GM23338 (cell line): ENCODE measurements around the gene MYT1. TPM values are rescaled to one million over a fixed set of nuclear protein-coding genes. Genes with fewer than 3 reads are reported as not detected.

Experiments
- ATAC-seq: fragments of 200-7000 bp; cut with Tn5 transposase; 3 replicates; pipeline ENCODE4 v1.9.1; 2020
- DNase-seq: peaks from one replicate; pipeline ENCODE4 v3.0.0-alpha.2; 2015; ENCODE audit warnings: low spot score
- H2AFZ ChIP-seq: fragments of 200-600 bp; sonication (generic); 2 replicates; pipeline ENCODE4 v1.8.0; 2016; ENCODE audit warnings: antibody characterized with exemption, mild to moderate bottlenecking, moderate library complexity
- H3F3A ChIP-seq: fragments of 200-600 bp; sonication (generic); replicated peaks from 2 replicates; pipeline ENCODE4 v1.8.0; 2017; ENCODE audit warnings: antibody characterized with exemption, mixed run types, low read depth
- H3K27ac ChIP-seq: fragments of 200-600 bp; sonication (generic); 2 replicates; pipeline ENCODE4 v1.6.1; 2016; ENCODE audit warnings: low read depth
- H3K27me3 ChIP-seq: fragments of 200-600 bp; sonication (generic); 2 replicates; pipeline ENCODE4 v1.8.0; 2016; ENCODE audit warnings: mild to moderate bottlenecking, mixed run types, moderate library complexity; ENCODE audit not compliant: insufficient read depth
- H3K36me3 ChIP-seq: fragments of 200-600 bp; sonication (generic); 2 replicates; pipeline ENCODE4 v1.8.0; 2016; ENCODE audit warnings: mild to moderate bottlenecking; ENCODE audit not compliant: insufficient read depth
- H3K4me1 ChIP-seq: fragments of 200-600 bp; sonication (generic); 2 replicates; pipeline ENCODE4 v1.8.0; 2016; ENCODE audit warnings: mild to moderate bottlenecking, moderate library complexity; ENCODE audit not compliant: insufficient read depth
- H3K4me2 ChIP-seq: fragments of 200-600 bp; sonication (generic); 2 replicates; pipeline ENCODE4 v1.7.1; 2017; ENCODE audit warnings: mixed run types
- H3K4me3 ChIP-seq: fragments of 200-600 bp; sonication (generic); 2 replicates; pipeline ENCODE4 v1.6.1; 2016; ENCODE audit warnings: mixed run types
- H3K79me2 ChIP-seq: fragments of 200-600 bp; sonication (generic); replicated peaks from 2 replicates; pipeline ENCODE4 v1.8.0; 2017; ENCODE audit warnings: mild to moderate bottlenecking; ENCODE audit not compliant: insufficient read depth
- H3K9me2 ChIP-seq: fragments of 200-600 bp; sonication (generic); 2 replicates; pipeline ENCODE4 v1.8.0; 2017; ENCODE audit not compliant: insufficient read depth
- H4K20me1 ChIP-seq: fragments of 200-600 bp; sonication (generic); replicated peaks from 2 replicates; pipeline ENCODE4 v1.8.0; 2017; ENCODE audit warnings: mild to moderate bottlenecking; ENCODE audit not compliant: insufficient read depth
- H3K27ac Mint-ChIP-seq: 2 replicates; pipeline ENCODE4 v1.8.0; 2020; ENCODE audit warnings: inconsistent platforms, mild to moderate bottlenecking, moderate library complexity, mixed read lengths
- H3K27me3 Mint-ChIP-seq: 3 replicates; pipeline ENCODE4 v1.8.0; 2022; ENCODE audit warnings: low read depth, mild to moderate bottlenecking, moderate library complexity, mixed read lengths, inconsistent platforms; ENCODE audit not compliant: insufficient read depth, poor library complexity
- H3K36me3 Mint-ChIP-seq: 3 replicates; pipeline ENCODE4 v1.8.0; 2021; ENCODE audit warnings: low read depth, mild to moderate bottlenecking, inconsistent platforms, moderate library complexity, mixed read lengths
- H3K4me1 Mint-ChIP-seq: 3 replicates; pipeline ENCODE4 v1.8.0; 2020; ENCODE audit warnings: mild to moderate bottlenecking, inconsistent platforms, mixed read lengths
- H3K4me3 Mint-ChIP-seq: 3 replicates; pipeline ENCODE4 v1.8.0; 2021; ENCODE audit warnings: moderate library complexity, mild to moderate bottlenecking, inconsistent platforms, mixed read lengths
- H3K9me3 Mint-ChIP-seq: 3 replicates; pipeline ENCODE4 v1.8.0; 2020; ENCODE audit warnings: moderate library complexity, mild to moderate bottlenecking, inconsistent platforms, mixed read lengths
- CREB1 ChIP-seq: fragments of 250-450 bp; sonication (Bioruptor Pico); IDR thresholded peaks from 2 replicates; pipeline ENCODE4 v1.5.0; 2020; ENCODE audit warnings: low read depth, mild to moderate bottlenecking, moderate library complexity
- CTCF ChIP-seq, 2 experiments: fragments of 200-600 bp in 1 of 2; sonication (generic) in 1 of 2; conservative IDR thresholded peaks; 2 replicates each; pipeline versions ENCODE4 v1.5.1 to v1.6.1; 2016 to 2017; ENCODE audit warnings: antibody characterized with exemption in 2 of 2, low read depth in 2 of 2, mild to moderate bottlenecking in 2 of 2, moderate library complexity in 1 of 2
- ETS1 ChIP-seq: IDR thresholded peaks from 2 replicates; pipeline ENCODE4 v1.6.1; 2016; ENCODE audit warnings: antibody characterized with exemption
- EZH2 ChIP-seq: fragments of 200-600 bp; sonication (generic); IDR thresholded peaks from one replicate; pipeline ENCODE4 v1.8.0; 2017; ENCODE audit warnings: antibody characterized with exemption, mild to moderate bottlenecking, low read depth; ENCODE audit not compliant: unreplicated experiment
- JUNB ChIP-seq: IDR thresholded peaks from one replicate; pipeline ENCODE4 v1.6.1; 2016; ENCODE audit warnings: antibody characterized with exemption; ENCODE audit not compliant: unreplicated experiment
- NANOG ChIP-seq: IDR thresholded peaks from 2 replicates; pipeline ENCODE4 v1.6.1; 2016; ENCODE audit warnings: antibody characterized with exemption, borderline replicate concordance
- POLR2AphosphoS5 ChIP-seq: IDR thresholded peaks from 2 replicates; pipeline ENCODE4 v1.6.1; 2016; ENCODE audit warnings: antibody characterized with exemption, low read depth
- REST ChIP-seq: IDR thresholded peaks from one replicate; pipeline ENCODE4 v1.6.1; 2018; ENCODE audit warnings: antibody characterized with exemption; ENCODE audit not compliant: unreplicated experiment
- ZNF114 ChIP-seq: fragments of 250-450 bp; sonication (Bioruptor Pico); IDR thresholded peaks from 2 replicates; pipeline ENCODE4 v1.5.0; 2020; ENCODE audit warnings: mild to moderate bottlenecking, moderate library complexity
- ZNF331 ChIP-seq: fragments of 250-450 bp; sonication (Bioruptor Pico); IDR thresholded peaks from 2 replicates; pipeline ENCODE4 v1.5.0; 2020; ENCODE audit warnings: low read depth, mild to moderate bottlenecking, moderate library complexity
- ZNF462 ChIP-seq: fragments of 250-450 bp; sonication (Bioruptor Pico); IDR thresholded peaks from 2 replicates; pipeline ENCODE4 v1.5.0; 2020; ENCODE audit warnings: mild to moderate bottlenecking, moderate library complexity
- polyA plus RNA-seq: library from polyadenylated mRNA; unstranded; fragments of >200 nt; fragmentation: Nextera tagmentation; extraction: Ambion mirVana; gene quantifications from 2 replicates; pipeline ENCODE4 v1.2.1, GENCODE V29; 2016
- total RNA-seq: library from RNA; depleted of rRNA; stranded (reverse); fragments of >200 nt; shearing (Covaris generic); gene quantifications from 2 replicates; pipeline ENCODE4 v1.2.3, GENCODE V29; 2014

The MYT1 gene
- total and polyA plus RNA-seq, 2 experiments from 2014 or later, result 0.83 to 1.6 TPM

GRCh38 chr20:64149809-64150560 lies 14.3 kb upstream of the MYT1 start:
- DNase-seq, result no peak
- Mint-ChIP-seq H3K27ac (no peak overlapping the region), H3K4me3 (no peak overlapping the region)

More at GRCh38 chr20:64149809-64150560, 14.3 kb upstream of the MYT1 start:
- no peaks in the 10 kb centered on the region for H3K27me3 ChIP-seq
- H3K79me2 ChIP-seq, result no peaks in the 10 kb centered on the region
- ATAC-seq, result no peak
- H3K27ac ChIP-seq, result no peak overlapping the region
- H3K4me3 ChIP-seq, result no peak overlapping the region
- no peaks in the 10 kb centered on the region for H3K36me3 ChIP-seq
- Mint-ChIP-seq H3K36me3 (peaks cover 7% of the 10 kb centered on the region; the same call in 2 of the 3 replicates), H3K4me1 (peaks cover 19% of the 10 kb centered on the region), H3K27me3 (peaks cover 15% of the 10 kb centered on the region), H3K9me3 (peaks cover 19% of the 10 kb centered on the region)
- no peak overlapping the region for H2AFZ ChIP-seq
- no peaks in the 10 kb centered on the region; the same call in 1 of the 2 replicates for H3K9me2 ChIP-seq
- 0 out of 2 replicates have a peak, but pooled peaks cover 4% of the 10 kb centered on the region for H3F3A ChIP-seq
- H3K4me1 ChIP-seq, result peaks cover 7% of the 10 kb centered on the region; the same call in 1 of the 2 replicates
- H3K4me2 ChIP-seq, result no peak overlapping the region
- TF ChIP-seq REST (no peak), CTCF (conservative IDR thresholded peaks at IDR 0.05; ENCODE audit: low read depth in 2 of 2) (no peak), NANOG (no peak), CREB1 (CRISPR knock-in tag) (no peak), JUNB (no peak), ZNF462 (CRISPR knock-in tag) (no peak), EZH2 (no peak), ZNF114 (CRISPR knock-in tag) (no peak), ZNF331 (CRISPR knock-in tag) (no peak), ETS1 (no peak), POLR2AphosphoS5 (no peak)
- H4K20me1 ChIP-seq, result no peaks in the 10 kb centered on the region
